Stimulated activated effector memory CD8-positive, alpha-beta T cell treated with anti-CD3 and anti-CD28 coated beads, Interleukin-12 subunit alpha, Interleukin-12 subunit beta, amount 100 ng/mL, for 72 hours (primary cell): ENCODE results near the gene HES5.
A peak's percentile ranks its signal among the peaks of the same experiment; 100 is the strongest.

Experiments used
- ATAC-seq: fragments of 150-1000 bp; cut with Tn5 transposase; 2 replicates; pipeline ENCODE4 v1.10.0; 2021
- DNase-seq, 2 donors: peaks; one replicate each; pipeline ENCODE4 v3.0.0; 2021 to 2022; ENCODE audit warnings: low spot score in 2 of 2
- H3K27ac Mint-ChIP-seq: one replicate; pipeline ENCODE4 v1.8.0; 2022; ENCODE audit warnings: mild to moderate bottlenecking, mixed read lengths
- H3K36me3 Mint-ChIP-seq: one replicate; pipeline ENCODE4 v1.8.0; 2022; ENCODE audit warnings: mild to moderate bottlenecking, mixed read lengths
- H3K4me1 Mint-ChIP-seq: one replicate; pipeline ENCODE4 v1.8.0; 2022; ENCODE audit warnings: mixed read lengths
- H3K4me3 Mint-ChIP-seq: one replicate; pipeline ENCODE4 v1.8.0; 2022; ENCODE audit warnings: mild to moderate bottlenecking, mixed read lengths
- H3K9me3 Mint-ChIP-seq: one replicate; pipeline ENCODE4 v1.8.0; 2022; ENCODE audit warnings: mixed read lengths

The HES5 gene

DNA sequence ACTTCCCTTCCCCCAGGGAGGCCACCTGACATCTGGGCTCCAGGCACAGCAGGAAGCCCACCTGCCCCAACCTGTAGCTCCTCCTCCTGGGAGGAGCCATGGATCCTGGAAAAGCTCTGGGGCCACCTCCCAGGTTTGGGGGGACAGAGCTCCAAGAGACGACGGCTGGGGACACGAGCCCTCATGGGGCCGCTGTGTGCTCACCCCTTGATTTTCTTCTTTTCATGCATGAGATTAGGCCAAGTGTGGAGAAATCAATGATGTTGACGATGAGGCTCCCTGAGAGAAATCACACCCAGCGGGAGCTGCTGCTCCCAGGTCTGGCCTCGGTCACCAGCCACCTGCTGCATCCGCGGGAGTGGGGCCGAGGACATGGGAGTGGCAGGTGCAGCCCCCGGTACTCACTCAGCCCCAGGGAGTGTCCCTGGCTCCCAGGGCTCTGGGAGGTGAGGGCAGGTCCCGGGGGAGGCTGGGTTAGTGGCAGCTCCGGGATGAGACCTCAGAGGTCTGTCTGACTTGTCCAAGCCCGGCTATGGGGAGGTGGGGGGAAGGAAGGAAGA lies 34.8 kb upstream of the HES5 start:
- H3K27ac Mint-ChIP-seq = peak overlapping the region; percentile 56
- H3K4me3 Mint-ChIP-seq = no peak overlapping the region
- H3K4me1 Mint-ChIP-seq = peaks cover 48% of the 10 kb centered on the region
- DNase-seq (no peak), ATAC-seq (no peak)
- H3K36me3 Mint-ChIP-seq = peaks cover 70% of the 10 kb centered on the region
- H3K9me3 Mint-ChIP-seq = no peaks in the 10 kb centered on the region

DNA sequence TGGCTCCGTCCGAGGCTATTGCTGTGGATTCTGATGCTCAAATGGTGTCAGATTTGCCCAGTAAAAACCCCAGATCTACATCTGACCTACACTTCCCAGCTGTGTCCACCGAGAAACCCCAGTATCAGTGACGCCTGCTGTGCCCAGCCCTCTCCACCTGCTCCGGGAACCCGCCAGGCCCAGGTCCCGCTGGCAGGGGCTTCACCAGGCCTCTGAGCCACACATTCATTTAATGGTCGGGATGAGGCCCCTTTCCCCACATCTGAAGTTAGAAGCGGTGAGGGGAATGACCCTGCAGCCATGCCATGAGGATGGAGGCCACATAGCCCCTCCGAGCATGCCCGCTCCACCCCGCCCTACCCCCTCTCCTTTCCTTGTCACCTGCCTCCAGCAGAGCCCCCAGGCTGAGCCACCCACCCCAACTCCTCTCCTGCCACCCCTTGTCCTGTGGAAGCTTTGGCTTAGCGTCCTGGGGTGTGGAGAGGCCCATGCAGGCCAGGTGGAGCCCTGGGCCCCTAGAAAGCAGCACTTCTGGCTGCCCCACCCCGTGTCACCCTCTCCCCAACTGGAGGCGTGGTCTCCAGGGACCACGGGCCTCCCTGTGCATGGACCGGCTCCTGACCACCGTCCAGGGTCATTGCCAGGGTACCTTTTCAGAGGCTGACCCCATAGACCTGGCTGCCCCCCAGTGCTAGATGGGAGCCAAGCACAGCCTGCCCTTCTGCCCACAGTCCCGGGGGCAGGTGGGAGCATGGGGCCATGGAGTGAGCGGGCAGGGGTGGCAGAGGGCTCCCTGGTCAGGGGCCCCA lies 34.1 kb upstream of the HES5 start:
- H3K4me1 Mint-ChIP-seq = peaks cover 48% of the 10 kb centered on the region
- peak overlapping the region; percentile 56 for H3K27ac Mint-ChIP-seq
- H3K4me3 Mint-ChIP-seq = no peak overlapping the region
- ATAC-seq (no peak), DNase-seq (no peak)
- peaks cover 71% of the 10 kb centered on the region for H3K36me3 Mint-ChIP-seq
- H3K9me3 Mint-ChIP-seq = no peaks in the 10 kb centered on the region

DNA sequence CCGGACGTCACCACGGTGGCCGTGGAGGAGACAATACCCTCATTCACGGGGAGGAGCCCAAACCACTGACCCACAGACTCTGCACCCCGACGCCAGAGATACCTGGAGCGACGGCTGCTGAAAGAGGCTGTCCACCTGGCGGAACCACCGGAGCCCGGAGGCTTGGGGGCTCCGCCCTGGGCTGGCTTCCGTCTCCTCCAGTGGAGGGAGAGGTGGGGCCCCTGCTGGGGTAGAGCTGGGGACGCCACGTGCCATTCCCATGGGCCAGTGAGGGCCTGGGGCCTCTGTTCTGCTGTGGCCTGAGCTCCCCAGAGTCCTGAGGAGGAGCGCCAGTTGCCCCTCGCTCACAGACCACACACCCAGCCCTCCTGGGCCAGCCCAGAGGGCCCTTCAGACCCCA lies 33.1 kb upstream of the HES5 start:
- DNase-seq (no peak), ATAC-seq (no peak)
- Mint-ChIP-seq H3K9me3 (no peaks in the 10 kb centered on the region), H3K4me3 (no peak overlapping the region), H3K36me3 (peaks cover 72% of the 10 kb centered on the region), H3K4me1 (peaks cover 55% of the 10 kb centered on the region), H3K27ac (no peak overlapping the region)

DNA sequence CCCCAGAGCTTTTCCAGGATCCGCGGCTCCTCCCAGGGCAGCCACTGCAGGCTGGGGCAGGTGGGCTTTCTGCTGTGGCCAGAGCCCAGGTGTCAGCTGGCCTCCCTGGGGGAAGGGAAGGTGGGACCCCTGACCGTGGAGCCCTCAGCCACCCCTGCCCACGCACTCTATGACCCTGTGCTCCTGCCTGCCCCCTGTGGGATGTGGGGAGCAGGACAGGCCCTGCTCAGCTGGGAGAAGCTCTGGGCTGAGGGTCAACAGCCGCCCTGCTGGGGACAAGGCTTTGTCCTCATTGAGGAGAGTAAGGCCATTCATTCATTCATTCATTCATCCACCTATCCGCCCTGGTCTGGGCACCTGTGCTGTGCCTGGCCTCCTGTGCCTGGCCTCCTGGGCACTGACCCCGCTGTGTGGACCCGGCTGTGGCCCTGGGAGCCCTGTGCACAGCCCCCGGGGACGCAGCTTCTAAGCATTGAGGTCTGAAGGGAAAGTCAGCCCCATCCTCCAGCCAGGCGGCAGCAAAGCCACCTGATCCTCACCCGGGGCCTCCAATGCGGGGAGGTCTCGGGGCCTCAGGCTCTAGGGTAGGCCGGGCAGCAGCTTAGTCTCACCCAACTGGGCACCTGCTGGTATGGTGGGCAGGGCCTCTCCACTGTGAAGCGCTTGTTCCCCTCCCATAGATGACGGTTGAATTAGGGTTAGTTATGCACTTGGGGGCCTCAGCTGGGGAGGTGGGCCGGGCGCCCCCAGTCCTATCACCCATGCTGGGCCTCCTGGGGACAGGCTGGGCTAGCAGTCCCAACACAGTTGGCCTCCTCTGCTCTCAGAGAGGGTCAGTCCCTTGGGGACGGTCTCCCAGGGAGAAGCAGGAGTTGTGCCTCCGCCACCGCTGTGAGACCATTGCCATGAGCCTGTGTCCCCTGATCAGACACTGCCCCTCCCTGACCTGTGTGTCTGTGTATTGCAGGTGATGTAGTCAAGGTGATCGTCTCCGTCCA lies 32.1 kb upstream of the HES5 start:
- ATAC-seq (peak; percentile 53), DNase-seq (no peak)
- no peaks in the 10 kb centered on the region for H3K9me3 Mint-ChIP-seq
- peak overlapping the region; percentile 71 for H3K27ac Mint-ChIP-seq
- peaks cover 71% of the 10 kb centered on the region for H3K36me3 Mint-ChIP-seq
- no peak overlapping the region for H3K4me3 Mint-ChIP-seq
- peaks cover 63% of the 10 kb centered on the region for H3K4me1 Mint-ChIP-seq

DNA sequence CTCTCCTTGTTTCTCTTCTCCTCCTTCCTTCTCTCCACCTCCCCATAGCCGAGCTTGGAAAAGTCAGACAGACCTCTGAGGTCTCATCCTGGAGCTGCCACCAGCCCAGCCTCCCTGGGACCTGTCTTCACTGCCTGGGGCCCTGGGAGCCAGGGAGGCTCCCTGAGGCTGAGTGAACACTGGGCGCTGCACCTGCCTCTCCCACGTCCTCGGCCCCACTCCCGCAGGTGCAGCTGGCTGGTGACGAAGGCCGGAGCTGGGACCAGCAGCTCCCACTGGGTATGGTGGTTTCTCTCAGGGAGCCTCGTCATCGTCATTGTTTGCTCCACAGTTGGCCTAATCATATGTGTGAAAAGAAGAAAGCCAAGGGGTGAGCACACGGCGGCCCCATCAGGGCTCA lies 31.4 kb upstream of the HES5 start:
- Mint-ChIP-seq H3K27ac (peak overlapping the region; percentile 71), H3K4me1 (peaks cover 65% of the 10 kb centered on the region), H3K4me3 (peak overlapping the region; percentile 10), H3K36me3 (peaks cover 74% of the 10 kb centered on the region), H3K9me3 (no peaks in the 10 kb centered on the region)
- DNase-seq = no peak
- no peak for ATAC-seq

DNA sequence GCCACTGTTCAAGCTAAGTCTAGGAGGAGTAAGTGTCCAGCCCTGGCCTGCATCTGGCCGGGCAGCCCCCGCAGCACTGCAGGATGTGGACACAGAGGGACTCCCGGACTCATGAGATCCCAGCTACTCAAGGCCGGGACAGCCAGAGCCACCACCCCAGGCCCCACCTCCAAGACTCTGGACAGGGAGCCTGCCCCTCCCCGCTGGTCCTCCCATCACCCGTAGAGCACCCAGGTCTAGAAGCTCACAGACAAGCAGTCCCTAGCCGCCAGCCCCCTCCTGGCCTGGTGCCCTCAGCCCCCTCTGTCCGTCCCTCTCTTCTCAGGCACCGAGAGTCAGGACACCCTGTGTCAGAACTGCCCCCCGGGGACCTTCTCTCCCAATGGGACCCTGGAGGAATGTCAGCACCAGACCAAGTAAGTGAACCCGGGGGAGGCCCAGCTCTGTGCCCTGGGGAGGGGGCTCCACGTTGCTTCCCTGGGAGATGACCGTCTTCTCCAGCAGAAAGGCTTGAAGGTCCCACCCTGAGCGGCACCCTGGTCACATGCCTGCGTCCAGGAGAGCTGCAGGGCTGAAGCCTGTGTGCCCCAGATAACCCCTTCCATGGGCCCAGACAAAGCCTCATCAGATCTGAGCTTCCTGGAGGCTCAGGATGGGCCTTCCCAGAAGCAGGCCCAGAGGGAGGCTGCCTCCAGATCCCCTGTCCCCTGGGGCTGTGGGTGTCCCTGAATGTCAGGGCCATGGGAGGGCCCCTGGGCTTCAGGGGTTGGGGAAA lies 30.4 kb upstream of the HES5 start:
- ATAC-seq = no peak
- peaks cover 82% of the 10 kb centered on the region for H3K36me3 Mint-ChIP-seq

DNA sequence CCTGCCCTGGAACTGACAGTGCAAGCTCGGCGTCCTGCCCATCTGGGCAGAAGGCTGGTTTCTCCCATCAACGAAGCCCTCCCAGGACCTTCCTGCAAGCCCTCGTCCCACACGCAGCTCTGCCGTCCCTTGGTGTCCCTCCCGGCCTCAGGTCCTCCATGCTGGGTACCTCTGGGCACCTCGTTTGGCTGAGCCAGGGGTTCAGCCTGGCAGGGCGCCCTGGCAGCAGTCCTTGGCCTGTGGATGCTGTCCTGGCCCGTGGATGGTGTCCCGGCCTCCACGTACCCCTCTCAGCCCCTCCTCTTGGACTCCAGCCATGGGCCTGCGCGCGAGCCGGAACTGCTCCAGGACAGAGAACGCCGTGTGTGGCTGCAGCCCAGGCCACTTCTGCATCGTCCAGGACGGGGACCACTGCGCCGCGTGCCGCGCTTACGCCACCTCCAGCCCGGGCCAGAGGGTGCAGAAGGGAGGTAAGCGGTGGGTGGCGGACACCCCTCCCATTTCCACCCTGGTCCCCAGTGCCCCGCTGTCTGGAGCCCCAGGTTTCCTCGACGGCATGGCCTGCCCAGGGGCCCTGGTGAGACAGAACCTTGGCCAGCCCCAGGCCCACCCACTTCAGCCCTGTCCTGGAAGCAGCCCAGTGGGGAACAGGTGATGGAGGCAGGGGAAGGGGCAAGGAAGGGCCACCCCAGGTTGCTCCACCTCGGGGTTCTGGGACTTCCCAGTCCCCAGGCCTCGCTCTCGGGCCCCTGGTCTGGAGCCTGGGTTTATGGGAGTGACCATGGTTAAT lies 29.6 kb upstream of the HES5 start:
- peaks cover 62% of the 10 kb centered on the region for H3K4me1 Mint-ChIP-seq
- no peaks in the 10 kb centered on the region for H3K9me3 Mint-ChIP-seq
- peaks cover 76% of the 10 kb centered on the region for H3K36me3 Mint-ChIP-seq
- H3K27ac Mint-ChIP-seq = no peak overlapping the region
- ATAC-seq = no peak
- no peak overlapping the region for H3K4me3 Mint-ChIP-seq
- no peak for DNase-seq

More for the DNA sequence above, 30.4 kb upstream of the HES5 start:
- no peak for DNase-seq
- Mint-ChIP-seq H3K4me3 (peak overlapping the region; percentile 10), H3K27ac (peak overlapping the region; percentile 71), H3K9me3 (no peaks in the 10 kb centered on the region), H3K4me1 (peaks cover 63% of the 10 kb centered on the region)

DNA sequence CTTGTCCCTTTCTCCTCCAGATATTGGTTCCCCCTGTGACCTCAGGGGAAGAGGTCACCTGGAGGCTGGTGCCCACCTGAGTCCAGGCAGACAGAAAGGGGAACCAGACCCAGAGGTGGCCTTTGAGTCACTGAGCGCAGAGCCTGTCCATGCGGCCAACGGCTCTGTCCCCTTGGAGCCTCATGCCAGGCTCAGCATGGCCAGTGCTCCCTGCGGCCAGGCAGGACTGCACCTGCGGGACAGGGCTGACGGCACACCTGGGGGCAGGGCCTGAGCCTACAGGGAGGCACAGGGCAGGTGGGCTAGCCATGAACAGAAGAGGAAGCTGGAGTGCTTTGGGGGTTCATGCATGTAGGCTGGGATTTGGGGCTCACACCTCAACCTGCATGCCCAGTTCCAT lies 28.8 kb upstream of the HES5 start:
- H3K9me3 Mint-ChIP-seq = no peaks in the 10 kb centered on the region
- peaks cover 62% of the 10 kb centered on the region for H3K4me1 Mint-ChIP-seq
- no peak for DNase-seq
- peak overlapping the region; percentile 99 for H3K27ac Mint-ChIP-seq
- H3K36me3 Mint-ChIP-seq = peaks cover 75% of the 10 kb centered on the region
- ATAC-seq = no peak
- peak overlapping the region; percentile 99 for H3K4me3 Mint-ChIP-seq

DNA sequence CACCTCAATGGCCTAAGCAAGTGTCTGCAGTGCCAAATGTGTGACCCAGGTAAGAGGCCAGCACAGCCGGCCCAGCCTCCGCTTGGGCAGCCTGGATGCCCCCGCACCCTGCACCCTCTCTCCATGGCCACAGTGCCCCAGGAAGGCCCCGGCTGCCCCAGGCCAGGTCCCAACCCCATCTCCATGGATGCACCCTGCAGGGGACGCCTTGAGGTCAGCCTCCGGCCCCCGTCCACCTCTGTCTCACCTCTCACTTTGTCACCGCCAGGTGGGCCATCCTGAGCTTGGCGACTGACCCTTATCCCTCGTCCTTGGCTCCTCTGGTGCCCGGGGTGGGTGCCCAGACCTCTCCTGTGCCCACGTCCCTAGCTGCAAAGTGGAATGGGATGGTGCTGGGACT lies 28.4 kb upstream of the HES5 start:
- Mint-ChIP-seq H3K27ac (peak overlapping the region; percentile 99), H3K4me1 (peaks cover 63% of the 10 kb centered on the region), H3K36me3 (peaks cover 72% of the 10 kb centered on the region), H3K4me3 (peak overlapping the region; percentile 99), H3K9me3 (no peaks in the 10 kb centered on the region)
- ATAC-seq = no peak
- DNase-seq = no peak

DNA sequence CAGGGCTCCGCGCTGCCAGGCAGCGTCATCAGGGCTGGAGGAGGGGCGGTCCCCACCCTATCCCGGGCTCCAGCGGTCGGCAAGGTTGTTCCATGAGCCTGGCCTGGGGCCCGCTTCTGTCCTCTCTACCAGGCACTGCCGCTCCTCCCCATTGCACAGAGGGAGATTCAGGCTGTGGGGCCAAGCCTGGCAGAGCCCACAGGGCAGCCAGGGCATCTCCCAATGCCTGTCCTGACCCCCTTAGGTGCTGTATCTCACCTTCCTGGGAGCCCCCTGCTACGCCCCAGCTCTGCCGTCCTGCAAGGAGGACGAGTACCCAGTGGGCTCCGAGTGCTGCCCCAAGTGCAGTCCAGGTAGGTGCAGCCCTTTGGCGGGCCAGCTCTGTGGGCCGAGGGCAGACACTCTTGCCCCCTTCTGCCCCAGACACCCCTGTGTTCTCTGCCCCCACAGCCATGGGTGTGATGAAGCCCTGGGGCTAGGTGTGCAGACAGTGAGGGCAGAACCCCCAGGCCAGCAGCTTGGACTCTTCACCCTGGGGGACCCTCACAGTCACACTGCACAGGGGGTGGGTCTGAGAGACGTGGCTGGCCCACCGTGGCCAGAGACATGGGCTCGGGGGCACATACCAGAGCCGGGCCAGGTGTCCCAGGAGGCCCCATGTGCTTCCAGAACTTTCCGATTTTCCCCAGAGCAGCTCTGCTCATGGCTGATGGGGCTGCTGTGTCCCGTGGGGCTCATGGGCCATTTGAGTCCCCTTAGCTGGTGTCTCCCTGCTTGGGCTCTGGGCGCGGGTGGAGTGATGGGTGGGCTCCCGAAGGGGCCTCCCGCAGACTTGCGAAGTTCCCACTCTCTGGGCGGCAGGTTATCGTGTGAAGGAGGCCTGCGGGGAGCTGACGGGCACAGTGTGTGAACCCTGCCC lies 27.7 kb upstream of the HES5 start:
- Mint-ChIP-seq H3K4me3 (peak overlapping the region; percentile 99), H3K36me3 (peaks cover 66% of the 10 kb centered on the region), H3K4me1 (peaks cover 59% of the 10 kb centered on the region), H3K9me3 (no peaks in the 10 kb centered on the region), H3K27ac (peak overlapping the region; percentile 99)
- DNase-seq = no peak
- ATAC-seq = no peak

DNA sequence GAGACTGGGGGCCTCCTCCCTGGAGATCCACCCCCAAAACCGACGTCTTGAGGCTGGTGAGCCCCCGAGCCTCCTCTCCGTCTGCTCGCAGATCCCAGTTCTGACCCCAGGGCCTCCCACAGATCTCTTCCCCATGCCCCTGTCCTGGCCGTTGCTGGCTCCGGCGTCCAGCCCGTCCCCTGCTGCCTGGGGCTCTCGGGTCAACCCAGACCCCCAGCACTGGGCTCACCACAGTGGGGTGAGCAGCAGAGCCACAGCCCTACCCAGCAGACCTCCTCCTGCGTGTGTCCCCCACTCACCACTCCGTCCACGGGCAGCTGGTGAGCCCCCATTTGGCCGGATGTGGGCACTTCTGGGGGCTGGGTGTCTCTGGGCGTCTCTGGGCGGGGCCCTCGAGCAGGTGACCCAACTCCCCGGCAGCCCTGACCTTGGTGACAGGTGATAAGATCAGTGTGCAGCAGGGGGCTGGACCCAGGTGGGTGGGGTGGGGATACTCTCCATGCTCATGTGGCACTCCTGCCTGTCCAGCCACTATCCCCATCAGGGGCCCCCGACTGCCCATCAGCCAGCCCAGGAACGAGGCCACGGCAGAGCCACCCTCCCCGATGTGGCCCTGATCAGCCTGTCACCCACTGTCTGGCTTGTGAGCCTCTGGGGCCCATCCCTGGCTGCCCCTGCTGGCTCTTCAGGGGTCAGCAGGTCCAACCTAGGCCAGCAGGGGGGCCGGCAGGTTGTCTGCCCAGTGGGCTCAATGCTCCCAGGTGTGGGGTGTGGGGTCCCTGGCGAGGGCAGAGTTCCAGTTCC lies 26.8 kb upstream of the HES5 start:
- DNase-seq = peak in 1 of 2 donors; percentile 77
- H3K4me3 Mint-ChIP-seq = peak overlapping the region; percentile 99
- H3K9me3 Mint-ChIP-seq = no peaks in the 10 kb centered on the region
- ATAC-seq = peak; percentile 3
- H3K4me1 Mint-ChIP-seq = peaks cover 56% of the 10 kb centered on the region
- H3K27ac Mint-ChIP-seq = peak overlapping the region; percentile 99
- H3K36me3 Mint-ChIP-seq = peaks cover 57% of the 10 kb centered on the region

DNA sequence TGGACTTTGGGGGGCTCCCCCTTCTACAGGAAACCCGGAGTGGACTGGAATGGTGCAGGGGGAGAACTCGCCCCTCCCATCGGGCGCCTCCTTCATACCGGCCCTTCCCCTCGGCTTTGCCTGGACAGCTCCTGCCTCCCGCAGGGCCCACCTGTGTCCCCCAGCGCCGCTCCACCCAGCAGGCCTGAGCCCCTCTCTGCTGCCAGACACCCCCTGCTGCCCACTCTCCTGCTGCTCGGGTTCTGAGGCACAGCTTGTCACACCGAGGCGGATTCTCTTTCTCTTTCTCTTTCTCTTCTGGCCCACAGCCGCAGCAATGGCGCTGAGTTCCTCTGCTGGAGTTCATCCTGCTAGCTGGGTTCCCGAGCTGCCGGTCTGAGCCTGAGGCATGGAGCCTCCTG lies 26.2 kb upstream of the HES5 start, which contains the start of gene TNFRSF14:
Gene TNFRSF14 (plus strand): TSS at position 95 of the 401 bp plus-strand sequence. CDS start 294 bp downstream, at position 389.
- H3K36me3 Mint-ChIP-seq = peaks cover 51% of the 10 kb centered on the region
- H3K27ac Mint-ChIP-seq = peak within 1 kb of the TSS; percentile 99
- peak within 1 kb of the TSS; percentile 99 for H3K4me3 Mint-ChIP-seq
- H3K9me3 Mint-ChIP-seq = no peaks in the 10 kb centered on the region
- no peak for DNase-seq
- peak; percentile 70 for ATAC-seq
- peaks cover 51% of the 10 kb centered on the region for H3K4me1 Mint-ChIP-seq
